HUES6 (cell line): ENCODE results near the gene FOXP1.

Experiments
- H3K27ac ChIP-seq: 2 replicates; pipeline ENCODE4 v1.7.0; 2013; ENCODE audit warnings: low read depth, mild to moderate bottlenecking, low read length, inconsistent platforms
- H3K27me3 ChIP-seq: 2 replicates; pipeline ENCODE4 v1.6.1; 2013; ENCODE audit warnings: low read length; ENCODE audit not compliant: control insufficient read depth, insufficient read depth
- H3K36me3 ChIP-seq: 2 replicates; pipeline ENCODE4 v1.6.1; 2013; ENCODE audit warnings: low read length; ENCODE audit not compliant: control insufficient read depth, insufficient read depth
- H3K4me1 ChIP-seq: 2 replicates; pipeline ENCODE4 v1.6.1; 2013; ENCODE audit warnings: low read length; ENCODE audit not compliant: control insufficient read depth, insufficient read depth
- H3K4me3 ChIP-seq: 2 replicates; pipeline ENCODE4 v1.5.1; 2013; ENCODE audit warnings: low read depth, low read length
- H3K9ac ChIP-seq: one replicate; pipeline ENCODE4 v1.6.1; 2013; ENCODE audit warnings: mild to moderate bottlenecking, low read length
- H3K9me3 ChIP-seq: 2 replicates; pipeline ENCODE4 v1.6.1; 2013; ENCODE audit warnings: low read depth, low read length; ENCODE audit not compliant: control insufficient read depth, insufficient read depth

The FOXP1 gene

DNA sequence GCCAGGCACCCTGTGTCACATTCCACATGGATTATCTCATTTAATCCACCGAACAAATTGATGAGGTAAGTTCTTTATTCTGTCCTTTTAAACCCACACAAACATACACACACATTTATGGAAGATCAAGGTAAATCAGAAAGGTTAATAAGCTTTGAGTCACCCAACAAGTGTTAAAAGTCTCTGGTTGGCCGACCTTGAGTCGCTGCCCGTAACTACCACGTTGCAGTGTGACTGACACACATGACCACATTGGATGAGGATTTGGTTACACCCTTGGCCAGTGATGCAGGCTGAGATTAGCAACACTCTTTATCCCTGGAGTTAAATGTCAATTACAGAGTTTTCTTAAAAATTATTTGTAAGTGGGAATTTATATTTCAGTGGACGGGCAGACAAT, 19.2 kb downstream of the FOXP1 start:
- H3K9ac ChIP-seq, result no peak overlapping the region
- no peak overlapping the region for H3K27ac ChIP-seq
- no peaks in the 10 kb centered on the region for H3K27me3 ChIP-seq
- no peaks in the 10 kb centered on the region for H3K9me3 ChIP-seq
- peaks cover 3% of the 10 kb centered on the region; the same call in 1 of the 2 replicates for H3K4me1 ChIP-seq
- no peaks in the 10 kb centered on the region for H3K36me3 ChIP-seq
- no peak overlapping the region for H3K4me3 ChIP-seq

DNA sequence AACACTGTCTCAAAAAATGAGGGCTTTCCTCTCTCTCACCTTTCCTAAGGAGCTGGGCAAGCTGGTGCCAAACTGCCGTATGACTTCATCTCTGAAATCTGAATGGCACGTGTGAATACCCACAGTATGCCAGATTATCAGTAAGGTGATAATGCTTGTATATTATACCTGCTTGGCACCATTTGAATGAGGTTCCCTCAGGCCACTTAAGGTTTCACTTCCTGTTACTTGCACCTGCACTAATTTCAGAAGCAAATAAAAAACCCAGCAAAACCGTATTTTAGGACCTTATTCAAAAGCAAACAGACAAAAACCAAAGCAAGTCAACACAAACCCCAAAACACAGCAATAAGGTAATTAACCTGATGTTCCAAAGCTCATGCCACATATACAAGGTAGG, 19.7 kb downstream of the FOXP1 start:
- Histone ChIP-seq H3K27me3 (no peaks in the 10 kb centered on the region), H3K9ac (no peak overlapping the region), H3K4me1 (peaks cover 3% of the 10 kb centered on the region; the same call in 1 of the 2 replicates), H3K27ac (no peak overlapping the region), H3K4me3 (no peak overlapping the region), H3K9me3 (no peaks in the 10 kb centered on the region), H3K36me3 (no peaks in the 10 kb centered on the region)

DNA sequence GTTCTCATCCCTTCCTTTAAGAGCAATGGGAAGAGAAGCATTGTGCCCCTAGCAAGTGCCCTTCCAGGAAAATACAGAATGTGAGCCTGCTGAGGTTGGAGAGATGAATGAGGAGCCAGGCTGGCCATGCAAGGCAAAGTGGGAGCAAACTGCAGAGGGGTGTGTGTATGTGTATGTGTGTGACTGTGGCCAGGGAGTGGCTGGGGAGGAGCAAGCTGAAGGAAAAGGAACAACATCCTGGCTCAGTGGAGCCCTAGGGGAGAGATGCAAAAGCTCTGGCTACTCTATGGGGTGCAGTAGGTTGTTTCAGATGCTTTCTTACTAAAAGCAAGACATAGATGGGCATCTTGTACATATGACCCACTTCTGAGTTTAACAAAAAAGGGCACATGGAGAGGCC, 20.6 kb downstream of the FOXP1 start:
- Histone ChIP-seq H3K36me3 (no peaks in the 10 kb centered on the region), H3K27ac (no peak overlapping the region), H3K9ac (no peak overlapping the region), H3K4me3 (no peak overlapping the region), H3K4me1 (no peaks in the 10 kb centered on the region), H3K9me3 (no peaks in the 10 kb centered on the region), H3K27me3 (no peaks in the 10 kb centered on the region)

DNA sequence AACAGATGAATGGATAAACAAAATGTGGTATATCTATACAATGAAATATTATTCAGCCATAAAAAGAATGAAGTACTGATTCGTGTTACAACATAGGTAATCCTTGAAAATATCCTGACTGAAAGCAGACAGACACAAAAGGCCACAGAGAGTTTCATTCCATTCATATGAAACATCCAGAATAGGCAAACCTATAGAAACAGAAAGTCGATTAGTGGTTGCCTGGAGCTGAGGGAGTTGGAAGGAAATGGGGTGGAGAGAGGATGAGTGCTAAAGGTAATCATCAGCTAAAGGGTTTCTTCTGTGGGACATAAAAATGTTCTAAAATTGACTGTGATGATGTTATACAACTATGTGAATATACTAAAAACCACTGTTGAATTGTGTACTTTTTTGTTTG, 22.9 kb downstream of the FOXP1 start:
- no peak overlapping the region for H3K27ac ChIP-seq
- H3K36me3 ChIP-seq, result no peaks in the 10 kb centered on the region
- H3K4me1 ChIP-seq, result no peaks in the 10 kb centered on the region

DNA sequence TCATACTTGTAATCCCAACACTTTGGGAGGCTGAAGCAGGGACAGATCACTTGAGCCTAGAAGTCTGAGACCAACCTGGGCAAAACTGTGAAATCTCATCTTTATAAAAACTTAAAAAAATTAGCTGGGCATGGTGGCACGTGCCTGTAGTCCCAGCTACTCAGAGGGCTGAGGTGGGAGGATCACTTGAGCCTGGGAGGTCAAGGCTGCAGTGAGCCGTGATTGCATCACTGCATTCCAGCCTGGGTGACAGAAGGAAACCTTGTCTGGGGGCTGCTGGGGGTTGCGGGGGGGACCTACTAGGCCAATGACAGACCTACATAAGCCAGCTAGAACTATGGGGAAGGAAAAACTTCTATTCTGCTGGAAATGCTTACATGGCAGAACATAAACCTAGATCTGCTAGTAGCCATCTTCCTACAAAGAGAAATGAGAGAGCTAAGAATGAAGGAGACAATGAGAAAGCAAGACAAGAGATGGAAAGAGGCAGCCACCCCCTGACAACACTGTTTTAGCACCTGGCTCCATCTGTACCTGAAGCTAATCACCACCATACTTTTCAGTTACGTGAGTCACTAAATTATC, 23.9 kb downstream of the FOXP1 start:
- H3K4me3 ChIP-seq, result no peak overlapping the region
- H3K9ac ChIP-seq, result no peak overlapping the region
- no peaks in the 10 kb centered on the region for H3K36me3 ChIP-seq
- no peaks in the 10 kb centered on the region for H3K27me3 ChIP-seq
- H3K4me1 ChIP-seq, result no peaks in the 10 kb centered on the region
- no peaks in the 10 kb centered on the region for H3K9me3 ChIP-seq
- no peak overlapping the region for H3K27ac ChIP-seq

More for the DNA sequence above, 22.9 kb downstream of the FOXP1 start:
- no peak overlapping the region for H3K9ac ChIP-seq
- no peaks in the 10 kb centered on the region for H3K9me3 ChIP-seq
- H3K27me3 ChIP-seq, result no peaks in the 10 kb centered on the region
- no peak overlapping the region for H3K4me3 ChIP-seq

DNA sequence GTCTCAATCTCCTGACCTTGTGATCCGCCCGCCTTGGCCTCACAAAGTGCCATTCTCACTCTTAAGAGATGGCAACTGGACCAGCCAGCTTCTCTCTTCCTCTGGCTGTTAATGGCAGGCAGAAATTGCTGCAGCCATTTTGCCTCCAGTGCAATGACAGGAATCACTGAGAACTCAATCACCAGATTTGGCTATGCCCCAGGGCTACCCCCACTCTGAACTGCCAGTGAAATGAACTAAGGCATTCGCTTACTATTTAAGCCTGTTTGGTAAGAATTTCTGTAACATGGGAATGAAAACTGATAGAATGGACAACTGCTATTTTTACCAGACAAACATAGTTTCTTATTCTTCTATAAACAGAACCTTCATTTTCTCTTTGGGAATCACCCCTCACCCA, 24.5 kb downstream of the FOXP1 start:
- no peak overlapping the region for H3K27ac ChIP-seq
- no peaks in the 10 kb centered on the region for H3K4me1 ChIP-seq
- no peaks in the 10 kb centered on the region for H3K9me3 ChIP-seq
- no peaks in the 10 kb centered on the region for H3K36me3 ChIP-seq
- no peak overlapping the region for H3K9ac ChIP-seq
- no peak overlapping the region for H3K4me3 ChIP-seq
- H3K27me3 ChIP-seq, result no peaks in the 10 kb centered on the region

DNA sequence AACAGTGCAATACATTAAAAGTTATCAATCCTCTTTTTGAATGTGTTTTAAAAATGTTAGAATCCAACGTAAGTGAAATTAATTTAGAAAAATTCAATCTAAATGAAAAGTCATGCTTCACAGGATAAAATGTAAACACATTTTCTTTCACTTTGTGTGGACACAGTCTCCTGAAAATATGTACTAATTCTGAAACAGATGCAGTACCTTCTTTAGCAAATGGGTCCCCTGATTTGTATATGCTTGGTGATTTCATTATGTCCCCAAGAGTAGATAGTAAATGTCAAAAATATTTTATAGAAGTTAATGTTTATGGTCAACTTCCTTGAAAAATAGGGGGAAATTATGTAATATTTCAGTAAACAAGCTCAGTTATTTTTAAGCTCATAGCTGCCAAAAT, 28.9 kb downstream of the FOXP1 start:
- Histone ChIP-seq H3K4me3 (no peak overlapping the region), H3K36me3 (no peaks in the 10 kb centered on the region), H3K27me3 (no peaks in the 10 kb centered on the region), H3K9me3 (no peaks in the 10 kb centered on the region), H3K27ac (no peak overlapping the region), H3K9ac (no peak overlapping the region), H3K4me1 (no peaks in the 10 kb centered on the region)

DNA sequence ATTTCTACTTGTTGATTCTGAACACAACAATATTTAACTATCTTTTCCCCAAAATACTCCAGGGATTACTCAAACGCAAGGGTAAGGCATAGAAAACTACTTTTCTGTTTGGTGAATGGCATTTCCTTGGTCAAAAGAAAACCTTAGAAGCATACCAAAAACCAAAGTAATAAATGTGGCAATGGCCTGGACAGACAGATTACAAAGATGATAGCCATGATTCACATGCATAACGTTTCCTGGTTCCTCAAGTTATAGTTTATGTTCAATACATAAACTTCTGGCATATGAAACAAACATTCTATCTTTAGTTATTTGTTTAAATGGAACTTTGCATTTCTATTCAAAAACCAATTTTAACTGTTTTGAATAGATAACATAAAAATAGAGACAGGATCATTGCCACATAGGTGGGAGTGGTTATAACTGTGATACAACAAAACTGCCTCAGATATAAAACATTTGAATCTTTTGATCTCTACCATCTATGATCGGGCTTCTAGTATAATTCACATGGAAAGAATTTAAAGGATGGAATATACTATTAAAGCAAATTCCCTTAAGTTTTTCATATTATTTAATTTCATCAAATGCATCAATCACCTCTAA, 32.1 kb downstream of the FOXP1 start:
- no peaks in the 10 kb centered on the region for H3K27me3 ChIP-seq
- no peak overlapping the region for H3K27ac ChIP-seq
- no peak overlapping the region for H3K4me3 ChIP-seq
- H3K9me3 ChIP-seq, result no peaks in the 10 kb centered on the region
- no peak overlapping the region for H3K9ac ChIP-seq
- no peaks in the 10 kb centered on the region for H3K4me1 ChIP-seq
- no peaks in the 10 kb centered on the region for H3K36me3 ChIP-seq

DNA sequence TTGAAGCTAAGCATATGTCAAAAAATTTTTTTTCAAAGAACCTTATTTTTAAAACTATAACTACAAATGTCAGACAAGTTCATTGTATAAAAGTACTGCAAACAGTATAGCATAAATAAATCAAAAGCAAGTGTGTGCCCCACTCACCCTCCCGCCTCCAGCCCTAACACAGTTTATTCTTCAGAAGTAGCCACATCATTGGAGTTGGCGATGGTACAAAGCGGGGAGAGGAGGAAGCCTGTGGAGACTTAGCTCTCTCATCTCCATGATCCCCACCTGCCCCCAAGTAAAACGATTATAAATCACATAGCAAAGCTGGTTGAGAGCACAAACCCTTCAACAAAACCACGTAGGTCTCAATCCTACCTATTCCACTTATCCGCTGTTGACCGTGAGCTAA, 33.6 kb downstream of the FOXP1 start:
- H3K4me1 ChIP-seq, result no peaks in the 10 kb centered on the region
- H3K27ac ChIP-seq, result no peak overlapping the region
- no peak overlapping the region for H3K4me3 ChIP-seq
- no peaks in the 10 kb centered on the region for H3K36me3 ChIP-seq
- H3K9me3 ChIP-seq, result no peaks in the 10 kb centered on the region
- H3K27me3 ChIP-seq, result no peaks in the 10 kb centered on the region
- H3K9ac ChIP-seq, result no peak overlapping the region

DNA sequence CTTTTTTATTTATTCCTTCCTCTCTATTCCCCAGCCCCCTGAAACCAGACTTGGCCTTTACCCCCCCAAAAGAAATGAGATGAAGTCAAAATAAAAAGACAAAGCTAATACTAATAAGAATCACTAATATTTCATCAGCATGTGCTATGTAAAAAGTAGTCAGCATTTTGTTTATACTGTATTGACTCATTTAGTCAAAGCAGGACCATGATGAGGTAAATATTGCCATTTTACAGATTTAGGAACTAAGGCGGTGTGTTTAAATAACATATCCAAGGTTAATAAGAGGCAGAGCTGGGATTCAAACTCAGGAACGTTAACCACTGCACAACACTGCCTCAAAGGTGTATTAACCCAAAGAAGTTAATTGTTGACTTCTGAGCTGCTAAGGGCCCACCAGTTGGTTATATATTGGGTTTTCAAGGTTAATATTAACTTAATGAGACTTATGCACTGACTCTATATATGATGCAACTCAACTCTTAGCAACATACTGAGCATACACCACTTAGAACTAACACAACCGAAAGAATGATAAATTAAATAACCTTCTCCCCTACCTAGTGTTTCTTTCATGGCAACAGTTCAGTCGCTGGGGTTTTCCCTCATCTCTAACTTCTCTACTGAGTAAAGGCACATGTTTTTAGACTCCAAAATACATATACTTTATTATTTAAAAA, 34.7 kb downstream of the FOXP1 start:
- Histone ChIP-seq H3K27ac (no peak overlapping the region), H3K27me3 (no peaks in the 10 kb centered on the region), H3K9ac (no peak overlapping the region), H3K36me3 (no peaks in the 10 kb centered on the region), H3K4me1 (no peaks in the 10 kb centered on the region), H3K4me3 (no peak overlapping the region), H3K9me3 (no peaks in the 10 kb centered on the region)
